Measurements from ENCODE around the gene PACS1. TPM values are rescaled to one million over a fixed set of nuclear protein-coding genes. Genes with fewer than 3 reads are reported as not detected.

The PACS1 gene
- total RNA-seq, 1 donor from 2014 or later = 24.9 TPM

- no peak overlapping the region for H3K4me3 ChIP-seq (ENCODE audit: low read depth, low read length)
- DNase-seq (ENCODE audit: low read depth) = no peak
- no peak for TF ChIP-seq CTCF (conservative IDR thresholded peaks at IDR 0.05; ENCODE audit: low read depth, low read length)
Measured at GRCh38 chr11:66286699-66287098, 216.6 kb downstream of the PACS1 start.

DNA sequence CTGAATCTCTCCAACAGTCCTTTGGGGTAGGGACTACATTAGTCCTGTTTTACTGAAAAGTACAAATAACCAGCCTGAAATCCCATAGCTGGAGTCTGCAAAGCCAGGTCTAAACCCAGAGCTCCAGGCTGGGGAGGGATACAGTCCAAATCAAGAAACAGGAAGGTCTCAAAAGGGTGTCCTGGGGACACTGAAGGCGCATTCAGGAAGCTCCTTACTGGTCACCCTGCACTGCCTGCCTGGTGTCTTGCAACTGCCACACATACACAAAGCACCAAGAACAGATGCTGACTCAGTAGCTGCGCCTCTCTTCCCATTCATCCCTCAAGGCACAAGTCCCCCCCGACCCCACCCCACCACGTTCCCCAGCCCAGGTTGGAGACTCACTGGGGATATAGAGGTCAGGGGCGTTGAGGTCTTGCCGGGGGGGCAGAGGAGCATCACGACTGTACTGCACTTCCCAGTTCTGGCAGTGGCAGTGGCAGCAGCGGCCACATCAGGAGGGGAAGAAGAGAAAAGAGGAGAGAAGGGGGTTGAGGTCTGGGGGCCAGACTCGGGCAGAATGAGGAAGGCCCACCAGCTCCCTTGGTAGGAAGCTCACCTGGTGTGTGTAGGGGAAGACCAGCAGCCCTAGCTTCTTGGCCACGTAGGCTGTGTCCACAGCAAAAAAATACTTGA, 217.3 kb downstream of the PACS1 start:
- no peak for DNase-seq (ENCODE audit: low read depth)
- TF ChIP-seq CTCF (conservative IDR thresholded peaks at IDR 0.05; ENCODE audit: low read depth, low read length) = no peak
- H3K4me3 ChIP-seq (ENCODE audit: low read depth, low read length) = no peak overlapping the region

DNA sequence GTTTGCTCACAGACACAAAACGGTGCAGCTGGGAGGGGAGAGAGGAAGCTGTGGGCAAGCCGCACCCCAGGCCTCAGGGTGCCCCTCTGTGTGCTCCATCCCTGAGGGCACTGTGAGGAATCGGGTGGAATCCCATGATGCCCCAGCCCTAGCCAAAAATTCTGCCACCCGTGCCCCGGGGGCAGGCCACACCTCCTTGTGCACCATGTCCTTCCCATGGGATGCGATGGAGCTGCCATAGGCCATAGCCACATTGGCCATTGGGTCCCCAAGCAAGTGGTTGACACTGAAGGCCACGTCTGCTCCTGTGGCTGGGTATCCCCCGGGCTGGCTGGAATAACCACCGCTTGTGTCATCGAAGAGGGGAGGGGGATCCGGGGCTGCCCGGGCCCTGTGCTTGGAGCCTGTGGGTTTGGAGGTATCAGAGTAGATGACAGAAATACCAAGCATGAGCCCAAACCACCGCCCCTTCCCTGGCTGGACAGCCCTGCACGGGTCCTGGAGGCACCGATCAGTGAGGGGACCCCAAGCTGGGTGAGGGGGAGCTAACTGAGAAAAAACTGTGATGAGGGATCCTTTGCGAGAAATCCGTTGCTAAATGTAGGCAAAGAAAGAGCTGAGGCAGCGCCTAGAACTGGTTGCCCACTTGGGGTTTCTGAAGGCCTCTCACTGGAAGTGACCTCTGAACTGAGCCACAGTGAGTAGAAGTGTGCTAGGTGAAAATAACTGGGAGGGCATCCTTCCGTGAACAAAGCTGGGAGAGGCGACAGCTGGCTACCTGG, 218.0 kb downstream of the PACS1 start:
- H3K4me3 ChIP-seq (ENCODE audit: low read depth, low read length) = peak overlapping the region; percentile 94
- DNase-seq (ENCODE audit: low read depth) = no peak
- TF ChIP-seq CTCF (conservative IDR thresholded peaks at IDR 0.05; ENCODE audit: low read depth, low read length) = no peak

DNA sequence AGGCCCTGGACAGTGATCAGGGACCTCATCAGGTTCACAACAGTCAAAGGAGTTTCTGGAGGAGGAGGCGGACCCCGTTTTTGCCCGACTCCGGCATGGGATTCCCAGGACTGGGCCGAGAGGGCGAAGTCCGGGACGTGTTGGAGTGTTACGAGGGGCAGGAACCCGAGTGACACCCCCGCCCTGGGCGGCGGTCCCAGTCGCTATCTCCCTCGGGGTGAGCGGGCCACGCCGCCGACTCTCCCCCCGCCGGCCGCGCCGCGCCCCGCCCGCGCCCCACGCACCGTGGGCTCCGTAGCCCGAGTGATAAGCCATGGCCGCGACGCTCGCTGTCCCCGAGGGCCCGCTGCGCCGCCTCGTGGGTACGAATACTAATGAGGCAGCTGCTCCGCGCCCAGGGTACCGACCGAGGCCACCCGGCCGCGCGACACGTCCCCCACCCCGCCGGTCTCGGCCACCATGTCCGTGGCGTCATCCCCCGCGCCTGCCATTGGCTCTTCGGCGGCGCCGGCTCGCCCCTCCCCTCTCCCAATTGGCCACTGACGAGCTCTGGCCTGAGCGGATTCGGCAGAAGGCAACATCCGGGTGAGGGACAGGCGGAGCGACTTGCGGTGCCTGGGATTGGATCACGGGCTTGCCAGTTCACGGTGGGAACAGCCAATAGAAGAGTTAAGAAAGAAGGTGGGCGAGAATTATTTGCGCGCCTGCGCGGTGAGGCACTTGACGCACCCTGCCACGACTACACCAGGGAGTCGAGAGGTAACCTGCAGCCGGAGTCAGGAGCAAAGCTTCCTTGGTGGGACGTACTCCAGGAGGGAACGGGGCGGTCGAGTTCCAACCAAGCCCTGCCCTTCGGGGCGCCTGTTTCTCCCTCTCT, 218.8 kb downstream of the PACS1 start, which contains the start of gene YIF1A:
TSS of gene YIF1A (minus strand) at position 473 of the 877 bp plus-strand sequence. CDS start at position 315, 158 bp downstream.
- TF ChIP-seq CTCF (conservative IDR thresholded peaks at IDR 0.05; ENCODE audit: low read depth, low read length) = no peak

DNA sequence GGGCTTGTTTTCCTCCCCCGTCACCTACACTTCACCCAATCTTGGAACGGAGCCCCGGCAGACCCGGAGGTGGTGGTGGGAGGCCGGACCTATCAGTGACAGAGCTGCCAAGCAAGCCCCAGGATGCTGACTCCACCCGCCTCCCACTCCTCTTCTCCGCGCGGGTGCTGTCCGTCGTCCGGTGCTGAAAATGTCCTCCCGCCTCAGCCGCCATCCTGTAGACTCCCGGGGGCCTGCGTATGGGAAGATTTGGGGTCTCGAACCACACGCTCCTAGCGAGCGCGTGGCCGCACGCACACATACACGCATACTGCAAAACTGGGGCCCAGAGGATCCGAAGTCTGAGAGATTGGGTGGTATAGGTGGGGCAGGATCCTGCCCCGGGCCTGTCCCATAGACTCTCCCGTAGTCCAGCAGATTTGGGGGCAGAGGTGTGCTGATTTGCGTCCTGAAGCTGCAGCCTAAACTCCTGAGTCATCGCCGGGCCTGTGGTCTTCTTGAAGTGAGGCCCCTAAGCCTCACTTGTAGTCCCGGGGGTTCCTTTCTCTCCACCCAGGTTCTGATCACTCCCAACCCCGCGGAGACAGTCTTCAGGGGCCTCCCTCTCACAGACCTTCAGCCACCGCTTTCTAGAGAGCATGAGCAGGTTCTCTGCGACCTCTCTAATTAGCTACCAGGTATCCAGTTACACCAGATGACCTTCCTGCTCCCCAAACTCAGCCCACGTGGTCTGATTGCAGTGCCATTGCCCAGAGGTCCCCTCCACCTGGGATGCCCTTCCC, 219.7 kb downstream of the PACS1 start:
- TF ChIP-seq CTCF (conservative IDR thresholded peaks at IDR 0.05; ENCODE audit: low read depth, low read length) = no peak
- H3K4me3 ChIP-seq (ENCODE audit: low read depth, low read length) = peak overlapping the region; percentile 94
- no peak for DNase-seq (ENCODE audit: low read depth)

More for the DNA sequence above, 218.8 kb downstream of the PACS1 start, which contains the start of gene YIF1A:
- DNase-seq (ENCODE audit: low read depth) = peak; percentile 93
- H3K4me3 ChIP-seq (ENCODE audit: low read depth, low read length) = peak within 1 kb of the TSS; percentile 94

DNA sequence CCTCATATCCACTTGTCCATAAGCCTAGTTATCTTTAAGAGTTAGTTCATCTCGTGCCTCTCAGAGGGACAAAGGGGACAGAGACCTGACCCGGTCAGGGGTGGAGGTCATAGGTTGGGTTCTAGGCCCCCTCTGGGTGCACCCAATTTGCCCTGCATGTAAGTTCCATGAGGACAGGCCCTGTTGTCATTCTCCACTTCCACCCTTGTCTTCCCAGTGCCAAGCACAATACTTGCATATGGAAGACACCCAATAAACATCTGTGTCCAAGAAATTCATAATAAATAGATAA, 220.2 kb downstream of the PACS1 start:
- H3K4me3 ChIP-seq (ENCODE audit: low read depth, low read length) = no peak overlapping the region
- no peak for TF ChIP-seq CTCF (conservative IDR thresholded peaks at IDR 0.05; ENCODE audit: low read depth, low read length)
- DNase-seq (ENCODE audit: low read depth) = no peak

Measured in epithelial cell of proximal tubule (primary cell).